Smooth muscle cell (in vitro differentiated cells): ENCODE measurements around the gene ADARB2. TPM values are rescaled to one million over a fixed set of nuclear protein-coding genes. Genes with fewer than 3 reads are reported as not detected.

ENCODE experiments used
- DNase-seq: peaks from one replicate; lab custom pipeline; 2025; ENCODE audit not compliant: unreplicated experiment; lab: John Stamatoyannopoulos, UW
- H2AFZ ChIP-seq: fragments of 200-600 bp; sonication (generic); 2 replicates; pipeline ENCODE4 v1.6.0; 2016; ENCODE audit warnings: antibody characterized with exemption, low read depth, mild to moderate bottlenecking
- H3F3A ChIP-seq: fragments of 200-600 bp; sonication (generic); 2 replicates; pipeline ENCODE4 v1.6.0; 2017; ENCODE audit warnings: antibody characterized with exemption, low read depth
- H3K27ac ChIP-seq: fragments of 200-600 bp; sonication (generic); 2 replicates; pipeline ENCODE4 v1.5.1; 2016; ENCODE audit warnings: low read depth, mild to moderate bottlenecking
- H3K27me3 ChIP-seq: fragments of 200-600 bp; sonication (generic); 2 replicates; pipeline ENCODE4 v1.6.1; 2016; ENCODE audit warnings: low read depth, mild to moderate bottlenecking
- H3K36me3 ChIP-seq: fragments of 200-600 bp; sonication (generic); 2 replicates; pipeline ENCODE4 v1.5.1; 2016; ENCODE audit warnings: low read depth
- H3K4me1 ChIP-seq: fragments of 200-600 bp; sonication (generic); 2 replicates; pipeline ENCODE4 v1.5.1; 2016; ENCODE audit warnings: low read depth
- H3K4me2 ChIP-seq: fragments of 200-600 bp; sonication (generic); 2 replicates; pipeline ENCODE4 v1.6.0; 2016; ENCODE audit warnings: mild to moderate bottlenecking
- H3K4me3 ChIP-seq: fragments of 200-600 bp; sonication (generic); 2 replicates; pipeline ENCODE4 v1.5.1; 2016; ENCODE audit warnings: mild to moderate bottlenecking
- H3K79me2 ChIP-seq: fragments of 200-600 bp; sonication (generic); 2 replicates; pipeline ENCODE4 v1.6.0; 2016; ENCODE audit warnings: low read depth, mild to moderate bottlenecking
- H3K9ac ChIP-seq: fragments of 200-600 bp; sonication (generic); 2 replicates; pipeline ENCODE4 v1.6.0; 2016; ENCODE audit warnings: low read depth
- H3K9me3 ChIP-seq: fragments of 200-600 bp; sonication (generic); replicated peaks from 2 replicates; pipeline ENCODE4 v1.5.1; 2016; ENCODE audit warnings: low read depth
- H4K20me1 ChIP-seq: fragments of 200-600 bp; sonication (generic); 2 replicates; pipeline ENCODE4 v1.6.0; 2016; ENCODE audit warnings: low read depth
- CTCF ChIP-seq: fragments of 200-600 bp; sonication (generic); IDR thresholded peaks from 2 replicates; pipeline ENCODE4 v1.5.1; 2017; ENCODE audit warnings: borderline replicate concordance, mild to moderate bottlenecking, antibody characterized with exemption; ENCODE audit not compliant: insufficient read depth, poor library complexity, severe bottlenecking
- WGBS: methylation state at CpG from one replicate; pipeline ENCODE4 v1.1.7; 2016; ENCODE audit warnings: low lambda C conversion rate; 5-methylcytosine and 5-hydroxymethylcytosine counted together
- polyA plus RNA-seq: library from polyadenylated mRNA; unstranded; fragments of >200 nt; fragmentation: Nextera tagmentation; extraction: Ambion mirVana; gene quantifications from 2 replicates; pipeline ENCODE4 v1.2.1, GENCODE V29; 2016
- total RNA-seq: library from RNA; depleted of rRNA; stranded (reverse); fragments of >200 nt; gene quantifications from 2 replicates; pipeline ENCODE4 v1.2.3, GENCODE V29; 2014

The ADARB2 gene
- total and polyA plus RNA-seq, 2 experiments from 2014 or later: 0.13 to 0.39 TPM

DNA sequence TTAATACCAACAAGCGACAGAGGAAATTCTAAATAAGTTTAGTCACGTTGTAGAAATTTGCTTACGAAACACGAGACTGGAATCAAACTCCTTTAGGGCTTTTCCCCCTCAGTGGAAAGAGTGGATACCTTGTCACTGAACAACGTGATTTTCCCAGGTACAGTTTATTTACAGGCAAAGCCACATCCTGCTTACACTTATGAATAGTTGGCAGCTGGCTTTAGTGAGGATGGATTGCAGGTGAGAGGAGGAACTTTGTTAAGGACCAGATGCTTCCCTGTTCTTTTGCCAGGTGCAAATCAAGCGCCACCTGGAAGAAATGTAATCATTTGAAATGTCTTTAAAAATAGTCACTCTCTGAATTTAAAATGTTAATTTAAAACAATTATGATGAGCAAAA, 282.4 kb downstream of the ADARB2 start:
- no peak overlapping the region for H3K27ac ChIP-seq
- no peak for TF ChIP-seq CTCF
- no peaks in the 10 kb centered on the region for H3K4me1 ChIP-seq
- H3K4me2 ChIP-seq: no peak overlapping the region
- H4K20me1 ChIP-seq: no peaks in the 10 kb centered on the region
- DNase-seq: no peak
- H3K9me3 ChIP-seq: no peaks in the 10 kb centered on the region
- H3K4me3 ChIP-seq: no peak overlapping the region
- WGBS: 86% methylated on average over 6 of the region's 6 CpGs
- no peaks in the 10 kb centered on the region for H3K36me3 ChIP-seq
- H3F3A ChIP-seq: no peaks in the 10 kb centered on the region
- H2AFZ ChIP-seq: no peak overlapping the region
- no peak overlapping the region for H3K9ac ChIP-seq
- no peaks in the 10 kb centered on the region for H3K79me2 ChIP-seq
- no peaks in the 10 kb centered on the region for H3K27me3 ChIP-seq

DNA sequence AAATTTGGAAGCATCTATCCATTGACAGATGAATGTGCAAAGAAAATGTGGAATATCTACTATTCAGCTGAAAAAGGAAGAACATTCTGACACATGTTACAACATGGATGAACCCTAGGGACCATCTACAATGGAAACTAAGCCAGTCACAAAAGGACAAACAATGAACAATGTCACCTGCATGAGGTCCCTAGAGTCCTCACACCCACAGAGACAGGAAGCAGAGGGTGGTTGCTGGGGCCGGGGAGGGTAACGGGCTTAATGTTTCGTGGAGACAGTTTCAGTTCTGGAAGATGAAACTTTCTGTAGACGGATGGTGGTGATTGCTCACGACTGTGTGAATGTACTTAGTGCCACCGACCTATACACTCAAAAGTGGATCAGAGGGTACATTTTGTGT, 282.9 kb downstream of the ADARB2 start:
- Histone ChIP-seq H3K4me3 (no peak overlapping the region), H3K4me1 (no peaks in the 10 kb centered on the region), H3K27ac (no peak overlapping the region), H3K9me3 (no peaks in the 10 kb centered on the region), H2AFZ (no peak overlapping the region), H3F3A (no peaks in the 10 kb centered on the region), H3K9ac (no peak overlapping the region), H4K20me1 (no peaks in the 10 kb centered on the region), H3K27me3 (no peaks in the 10 kb centered on the region), H3K36me3 (no peaks in the 10 kb centered on the region), H3K4me2 (no peak overlapping the region), H3K79me2 (no peaks in the 10 kb centered on the region)
- no peak for DNase-seq
- no peak for TF ChIP-seq CTCF
- WGBS: 89% methylated on average over 6 of the region's 6 CpGs

DNA sequence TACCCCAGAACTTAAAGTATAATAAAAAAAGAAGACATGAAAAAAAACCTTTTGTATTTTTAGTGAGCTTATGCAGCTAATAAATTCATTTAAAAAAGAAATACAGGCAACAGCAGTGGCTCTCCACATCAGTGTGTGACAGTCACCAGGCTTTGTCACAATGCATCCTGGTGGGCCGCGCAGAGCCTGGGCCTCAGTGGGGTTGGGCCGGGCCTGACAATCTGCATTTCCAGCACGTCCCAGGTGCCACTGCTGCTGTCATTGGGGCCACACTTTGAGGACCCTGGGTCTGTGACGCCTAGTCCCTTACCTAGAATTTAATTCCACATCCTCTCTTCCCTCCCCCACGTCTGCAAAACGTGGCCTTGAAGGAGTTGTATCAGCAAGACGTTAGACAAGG, 284.5 kb downstream of the ADARB2 start:
- Histone ChIP-seq H3K79me2 (no peaks in the 10 kb centered on the region), H3K9me3 (no peaks in the 10 kb centered on the region), H3F3A (no peaks in the 10 kb centered on the region), H4K20me1 (no peaks in the 10 kb centered on the region), H3K4me2 (no peak overlapping the region), H2AFZ (no peak overlapping the region), H3K27ac (no peak overlapping the region), H3K4me1 (no peaks in the 10 kb centered on the region), H3K4me3 (no peak overlapping the region), H3K27me3 (no peaks in the 10 kb centered on the region), H3K9ac (no peak overlapping the region), H3K36me3 (no peaks in the 10 kb centered on the region)
- WGBS: 75% methylated on average over 8 of the region's 8 CpGs
- DNase-seq: no peak
- TF ChIP-seq CTCF: no peak

DNA sequence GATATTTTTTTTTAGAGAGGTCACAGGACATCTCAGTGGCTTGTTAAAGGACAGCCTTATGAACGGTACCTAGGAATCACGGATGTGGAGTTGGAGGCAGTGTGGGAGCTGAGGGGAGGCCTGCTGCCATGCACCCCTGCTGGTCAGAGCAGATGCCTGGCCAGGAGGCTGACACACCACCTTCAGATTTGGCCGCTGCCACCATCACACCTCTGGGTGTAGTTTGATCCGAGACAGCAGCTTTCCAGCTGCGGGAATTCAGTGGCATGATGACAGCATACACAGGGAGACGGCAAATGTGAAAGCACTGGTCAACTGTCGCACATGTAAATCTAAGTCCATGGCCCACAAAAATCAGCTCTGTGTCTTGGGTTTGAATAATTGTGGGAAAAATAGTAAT, 285.4 kb downstream of the ADARB2 start:
- H3K9ac ChIP-seq: no peak overlapping the region
- H3K9me3 ChIP-seq: no peaks in the 10 kb centered on the region
- no peaks in the 10 kb centered on the region for H4K20me1 ChIP-seq
- TF ChIP-seq CTCF: no peak
- H3F3A ChIP-seq: no peaks in the 10 kb centered on the region
- H3K27me3 ChIP-seq: no peaks in the 10 kb centered on the region
- H3K36me3 ChIP-seq: no peaks in the 10 kb centered on the region
- H3K4me3 ChIP-seq: no peak overlapping the region
- no peaks in the 10 kb centered on the region for H3K4me1 ChIP-seq
- H2AFZ ChIP-seq: no peak overlapping the region
- WGBS: 95% methylated on average over 7 of the region's 7 CpGs
- DNase-seq: no peak
- no peak overlapping the region for H3K4me2 ChIP-seq
- no peaks in the 10 kb centered on the region for H3K79me2 ChIP-seq
- H3K27ac ChIP-seq: no peak overlapping the region
